ENCODE results near the gene BUD23.
A peak's percentile ranks its signal among the peaks of the same experiment; 100 is the strongest.
"Not testable (repeated sequence)": the region's sequence is repeated elsewhere in the genome, so short reads cannot be mapped to it uniquely, and the experiment has no call there.

Gene BUD23

GRCh38 chr7:73647725-73648592 lies 35.4 kb upstream of the BUD23 start:
- H3K4me3 ChIP-seq (ENCODE audit: insufficient read depth, low read depth, low read length) = peak overlapping the region; percentile 47
- no peaks in the 10 kb centered on the region for H3K9me3 ChIP-seq (ENCODE audit: control insufficient read depth, low read length)
- H3K27me3 ChIP-seq (ENCODE audit: control insufficient read depth, insufficient read depth, low read length, poor library complexity, severe bottlenecking) = peaks cover 64% of the 10 kb centered on the region
- H3K36me3 ChIP-seq (ENCODE audit: control insufficient read depth, insufficient read depth, low read length) = no peaks in the 10 kb centered on the region
- H3K27ac ChIP-seq (ENCODE audit: insufficient read depth, low read depth, low read length, poor library complexity, severe bottlenecking) = no peak overlapping the region
- H3K4me1 ChIP-seq (ENCODE audit: control insufficient read depth, insufficient read depth, low read length) = peaks cover 2% of the 10 kb centered on the region
- WGBS, 2 experiments = 1% methylated on average over 62 of the region's 62 CpGs

- Histone ChIP-seq H3K36me3 (ENCODE audit: control insufficient read depth, insufficient read depth, low read length) (no peaks in the 10 kb centered on the region), H3K9me3 (ENCODE audit: control insufficient read depth, low read length) (no peaks in the 10 kb centered on the region), H3K4me1 (ENCODE audit: control insufficient read depth, insufficient read depth, low read length) (peaks cover 2% of the 10 kb centered on the region), H3K4me3 (ENCODE audit: insufficient read depth, low read depth, low read length) (no peak overlapping the region), H3K27me3 (ENCODE audit: control insufficient read depth, insufficient read depth, low read length, poor library complexity, severe bottlenecking) (peaks cover 64% of the 10 kb centered on the region), H3K27ac (ENCODE audit: insufficient read depth, low read depth, low read length, poor library complexity, severe bottlenecking) (no peak overlapping the region)
- WGBS, 2 experiments = 44 to 50% methylated on average over 1 of the region's 1 CpG
Measured at GRCh38 chr7:73648593-73649332, 34.6 kb upstream of the BUD23 start.

GRCh38 chr7:73649576-73649975 lies 33.8 kb upstream of the BUD23 start:
- H3K27ac ChIP-seq (ENCODE audit: insufficient read depth, low read depth, low read length, poor library complexity, severe bottlenecking) = no peak overlapping the region
- peaks cover 2% of the 10 kb centered on the region for H3K4me1 ChIP-seq (ENCODE audit: control insufficient read depth, insufficient read depth, low read length)
- no peaks in the 10 kb centered on the region for H3K9me3 ChIP-seq (ENCODE audit: control insufficient read depth, low read length)
- 61 to 70% methylated on average over 9 of the region's 9 CpGs for WGBS, 2 experiments
- no peaks in the 10 kb centered on the region for H3K36me3 ChIP-seq (ENCODE audit: control insufficient read depth, insufficient read depth, low read length)
- no peak overlapping the region for H3K4me3 ChIP-seq (ENCODE audit: insufficient read depth, low read depth, low read length)
- peaks cover 64% of the 10 kb centered on the region for H3K27me3 ChIP-seq (ENCODE audit: control insufficient read depth, insufficient read depth, low read length, poor library complexity, severe bottlenecking)

- Histone ChIP-seq H3K27ac (ENCODE audit: insufficient read depth, low read depth, low read length, poor library complexity, severe bottlenecking) (no peak overlapping the region), H3K36me3 (ENCODE audit: control insufficient read depth, insufficient read depth, low read length) (no peaks in the 10 kb centered on the region), H3K27me3 (ENCODE audit: control insufficient read depth, insufficient read depth, low read length, poor library complexity, severe bottlenecking) (peaks cover 62% of the 10 kb centered on the region), H3K4me3 (ENCODE audit: insufficient read depth, low read depth, low read length) (no peak overlapping the region), H3K4me1 (ENCODE audit: control insufficient read depth, insufficient read depth, low read length) (peaks cover 2% of the 10 kb centered on the region), H3K9me3 (ENCODE audit: control insufficient read depth, low read length) (no peaks in the 10 kb centered on the region)
- WGBS, 2 experiments = 84 to 87% methylated on average over 5 of the region's 5 CpGs
Measured at GRCh38 chr7:73650524-73650923, 32.9 kb upstream of the BUD23 start.

GRCh38 chr7:73652541-73652949 lies 30.9 kb upstream of the BUD23 start:
- no peaks in the 10 kb centered on the region for H3K36me3 ChIP-seq (ENCODE audit: control insufficient read depth, insufficient read depth, low read length)
- no peaks in the 10 kb centered on the region for H3K4me1 ChIP-seq (ENCODE audit: control insufficient read depth, insufficient read depth, low read length)
- no peaks in the 10 kb centered on the region for H3K9me3 ChIP-seq (ENCODE audit: control insufficient read depth, low read length)
- H3K27me3 ChIP-seq (ENCODE audit: control insufficient read depth, insufficient read depth, low read length, poor library complexity, severe bottlenecking) = peaks cover 42% of the 10 kb centered on the region
- 86 to 92% methylated on average over 11 of the region's 11 CpGs for WGBS, 2 experiments
- H3K4me3 ChIP-seq (ENCODE audit: insufficient read depth, low read depth, low read length) = no peak overlapping the region
- H3K27ac ChIP-seq (ENCODE audit: insufficient read depth, low read depth, low read length, poor library complexity, severe bottlenecking) = no peak overlapping the region

GRCh38 chr7:73655309-73655708 lies 28.1 kb upstream of the BUD23 start:
- WGBS, 2 experiments = 88 to 90% methylated on average over 4 of the region's 4 CpGs
- H3K4me3 ChIP-seq (ENCODE audit: insufficient read depth, low read depth, low read length); H3K27ac ChIP-seq (ENCODE audit: insufficient read depth, low read depth, low read length, poor library complexity, severe bottlenecking); H3K36me3 ChIP-seq (ENCODE audit: control insufficient read depth, insufficient read depth, low read length); H3K9me3 ChIP-seq (ENCODE audit: control insufficient read depth, low read length); H3K4me1 ChIP-seq (ENCODE audit: control insufficient read depth, insufficient read depth, low read length): not testable (repeated sequence)
- peaks cover 15% of the 10 kb centered on the region for H3K27me3 ChIP-seq (ENCODE audit: control insufficient read depth, insufficient read depth, low read length, poor library complexity, severe bottlenecking)

- no peaks in the 10 kb centered on the region for H3K27me3 ChIP-seq (ENCODE audit: control insufficient read depth, insufficient read depth, low read length, poor library complexity, severe bottlenecking)
- no peak overlapping the region for H3K4me3 ChIP-seq (ENCODE audit: insufficient read depth, low read depth, low read length)
- H3K9me3 ChIP-seq (ENCODE audit: control insufficient read depth, low read length) = no peaks in the 10 kb centered on the region
- no peak overlapping the region for H3K27ac ChIP-seq (ENCODE audit: insufficient read depth, low read depth, low read length, poor library complexity, severe bottlenecking)
- H3K36me3 ChIP-seq (ENCODE audit: control insufficient read depth, insufficient read depth, low read length) = no peaks in the 10 kb centered on the region
- WGBS, 2 experiments = 66 to 74% methylated on average over 8 of the region's 8 CpGs
- H3K4me1 ChIP-seq (ENCODE audit: control insufficient read depth, insufficient read depth, low read length) = no peaks in the 10 kb centered on the region
Measured at GRCh38 chr7:73659983-73660382, 23.4 kb upstream of the BUD23 start.

GRCh38 chr7:73660594-73660993 lies 22.8 kb upstream of the BUD23 start:
- not testable (repeated sequence) for H3K4me1 ChIP-seq (ENCODE audit: control insufficient read depth, insufficient read depth, low read length); H3K27me3 ChIP-seq (ENCODE audit: control insufficient read depth, insufficient read depth, low read length, poor library complexity, severe bottlenecking); H3K9me3 ChIP-seq (ENCODE audit: control insufficient read depth, low read length); H3K36me3 ChIP-seq (ENCODE audit: control insufficient read depth, insufficient read depth, low read length); H3K4me3 ChIP-seq (ENCODE audit: insufficient read depth, low read depth, low read length); H3K27ac ChIP-seq (ENCODE audit: insufficient read depth, low read depth, low read length, poor library complexity, severe bottlenecking)
- WGBS, 2 experiments = 77 to 90% methylated on average over 4 of the region's 4 CpGs

GRCh38 chr7:73663033-73663432 lies 20.4 kb upstream of the BUD23 start:
- no peaks in the 10 kb centered on the region for H3K4me1 ChIP-seq (ENCODE audit: control insufficient read depth, insufficient read depth, low read length)
- H3K36me3 ChIP-seq (ENCODE audit: control insufficient read depth, insufficient read depth, low read length) = no peaks in the 10 kb centered on the region
- no peak overlapping the region for H3K27ac ChIP-seq (ENCODE audit: insufficient read depth, low read depth, low read length, poor library complexity, severe bottlenecking)
- H3K9me3 ChIP-seq (ENCODE audit: control insufficient read depth, low read length) = no peaks in the 10 kb centered on the region
- H3K27me3 ChIP-seq (ENCODE audit: control insufficient read depth, insufficient read depth, low read length, poor library complexity, severe bottlenecking) = no peaks in the 10 kb centered on the region
- no peak overlapping the region for H3K4me3 ChIP-seq (ENCODE audit: insufficient read depth, low read depth, low read length)

- no peaks in the 10 kb centered on the region for H3K27me3 ChIP-seq (ENCODE audit: control insufficient read depth, insufficient read depth, low read length, poor library complexity, severe bottlenecking)
- H3K4me1 ChIP-seq (ENCODE audit: control insufficient read depth, insufficient read depth, low read length) = peaks cover 11% of the 10 kb centered on the region
- H3K36me3 ChIP-seq (ENCODE audit: control insufficient read depth, insufficient read depth, low read length) = no peaks in the 10 kb centered on the region
- 4 to 5% methylated on average over 79 of the region's 79 CpGs for WGBS, 2 experiments
- no peak within 1 kb of the TSS for H3K27ac ChIP-seq (ENCODE audit: insufficient read depth, low read depth, low read length, poor library complexity, severe bottlenecking)
- H3K4me3 ChIP-seq (ENCODE audit: insufficient read depth, low read depth, low read length) = peak within 1 kb of the TSS; percentile 47
- H3K9me3 ChIP-seq (ENCODE audit: control insufficient read depth, low read length) = no peaks in the 10 kb centered on the region
Measured at GRCh38 chr7:73667344-73668102, 15.9 kb upstream of the BUD23 start, which contains the start of gene VPS37D. TSS of gene VPS37D (plus strand) at chr7:73667831. CDS start at chr7:73667959, 128 bp downstream.
